ENCODE results near the gene GDF9. TPM values are rescaled to one million over a fixed set of nuclear protein-coding genes. Genes with fewer than 3 reads are reported as not detected.

Gene GDF9
- total and polyA plus RNA-seq, 10 of the 15 experiments (the other 5 are each of a cell fraction or from before 2014, with no cell fraction given): 0.11 to 1.5 (median 0.34) TPM

- TF ChIP-seq USF2 (IDR thresholded peaks at IDR 0.05; ENCODE audit: borderline replicate concordance, low read depth, low read length) (no peak), SREBF1 (IDR thresholded peaks at IDR 0.05; ENCODE audit: low read length) (no peak)
Measured at GRCh38 chr5:132841305-132841704, 25.0 kb downstream of the GDF9 start (continued).

GRCh38 chr5:132840896-132841295 is 25.4 kb downstream of the GDF9 start:
- Histone ChIP-seq H4K20me1 (ENCODE audit: control insufficient read depth, insufficient read depth) (no peaks in the 10 kb centered on the region), H3K4me2 (ENCODE audit: control insufficient read depth, insufficient read depth) (no peak overlapping the region), H3K27me3 (replicated peaks in 1 of 2; ENCODE audit: control insufficient read depth in 2 of 2, insufficient read depth in 2 of 2, low read length in 1 of 2) (no peaks in the 10 kb centered on the region), H3K36me3 (ENCODE audit: control insufficient read depth in 2 of 2, insufficient read depth in 2 of 2, low read length in 1 of 2) (no peaks in the 10 kb centered on the region), H3K27ac (ENCODE audit: control insufficient read depth, insufficient read depth) (no peak overlapping the region), H3K4me1 (ENCODE audit: control insufficient read depth, insufficient read depth, low read length) (no peaks in the 10 kb centered on the region), H3K79me2 (ENCODE audit: control insufficient read depth, insufficient read depth, low read length) (no peaks in the 10 kb centered on the region), H2AFZ (ENCODE audit: control insufficient read depth, low read depth, low read length) (no peak overlapping the region), H3K4me3 (no peak overlapping the region), H3K9ac (ENCODE audit: control insufficient read depth, insufficient read depth, low read length) (no peak overlapping the region), H3K9me3 (replicated peaks; ENCODE audit: control insufficient read depth, insufficient read depth, low read length) (no peaks in the 10 kb centered on the region)
- ATAC-seq (no peak), FAIRE-seq (no peak), DNase-seq (ENCODE audit: low read depth, low spot score) (no peak)
- intact Hi-C loops (cut with micrococcal nuclease; ENCODE audit: unreplicated experiment): no loop called here
- in situ Hi-C loops (cut with MboI): no loop called here
- BruUV-seq (replicated peaks): no TSS peak
- ChIA-PET CTCF (interaction anchor here (0.7 kb wide), 1 partner anchor 1567 kb away, joined by 3 read pairs; no protein-coding TSS in a partner anchor), POLR2A (interaction anchor here (0.6 kb wide), 1 partner anchor 263 kb away, joined by 3 read pairs; no protein-coding TSS in a partner anchor), RAD21 (ENCODE audit: unreplicated experiment) (interaction anchor here (1.5 kb wide), 1 partner anchor 23 kb away, joined by 3 read pairs; no protein-coding TSS in a partner anchor), SMC1A (ENCODE audit: uncharacterized antibody, unreplicated experiment) (interaction anchor here (1.0 kb wide), 1 partner anchor 201 kb away, joined by 4 read pairs; no protein-coding TSS in a partner anchor)
- 88% methylated on average over 1 of the region's 1 CpG for WGBS (ENCODE audit: insufficient coverage, insufficient replicate concordance, low lambda C conversion rate, missing lambda C conversion rate)
- no peak for TF ChIP-seq SUPT20H (IDR thresholded peaks at IDR 0.05; ENCODE audit: borderline replicate concordance, control insufficient read depth, low read depth, low read length)
- no peak for TF ChIP-seq HCFC1 (IDR thresholded peaks at IDR 0.05; ENCODE audit: low read length)
- no peak for TF ChIP-seq PAX8 (IDR thresholded peaks at IDR 0.05)
- no peak for TF ChIP-seq YY1 (IDR thresholded peaks at IDR 0.05; ENCODE audit: low read depth, low read length)
- no peak for TF ChIP-seq KAT2A (conservative IDR thresholded peaks at IDR 0.05; ENCODE audit: control insufficient read depth, low read depth, low read length)
- TF ChIP-seq PML (IDR thresholded peaks at IDR 0.05; ENCODE audit: low read length): no peak
- no peak for TF ChIP-seq EED (IDR thresholded peaks at IDR 0.05; ENCODE audit: low read depth)
- TF ChIP-seq RFX5 (IDR thresholded peaks at IDR 0.05; ENCODE audit: low read depth, low read length): no peak
- TF ChIP-seq POLR2AphosphoS2 (IDR thresholded peaks at IDR 0.05; ENCODE audit: low read depth, low read length): no peak

Measured in GM12878 (cell line).